SK-N-SH (cell line): ENCODE results near the gene C19orf81. TPM values are rescaled to one million over a fixed set of nuclear protein-coding genes. Genes with fewer than 3 reads are reported as not detected.
"Not testable (repeated sequence)": the region's sequence is repeated elsewhere in the genome, so short reads cannot be mapped to it uniquely, and the experiment has no call there.

Source experiments
- CTCF ChIA-PET: fragments of 300-600, 350-600 bp; formaldehyde crosslinking; extraction: SDS; loops from one replicate; lab custom pipeline; 2021; lab: Yijun Ruan, JAX
- POLR2A ChIA-PET: fragments of 350-600 bp; sonication (Branson Sonifier 250); formaldehyde crosslinking; extraction: SDS; loops from one replicate; lab custom pipeline; 2020; ENCODE audit warnings: antibody characterized with exemption, inconsistent platforms; lab: Yijun Ruan, JAX
- DNase-seq: peaks from one replicate; pipeline ENCODE4 v3.0.0; 2012
- H2AFZ ChIP-seq: fragments of 200-600 bp; sonication (generic); 2 replicates; pipeline ENCODE4 v1.8.1; 2016; ENCODE audit warnings: antibody characterized with exemption, mild to moderate bottlenecking, low read depth
- H3F3A ChIP-seq: fragments of 200-600 bp; sonication (generic); replicated peaks from 2 replicates; pipeline ENCODE3; 2016; ENCODE audit warnings: antibody characterized with exemption, mild to moderate bottlenecking; ENCODE audit not compliant: insufficient read depth
- H3K27ac ChIP-seq, 2 experiments: fragments of 200-500 bp in 1 of 2; fragments of 200-600 bp in 1 of 2; sonication (Bioruptor generic) in 1 of 2; sonication (generic), shearing (Covaris generic) in 1 of 2; 2 replicates each; pipeline versions ENCODE4 v1.5.1 to v1.6.1; 2014 to 2016; ENCODE audit warnings: low read depth in 2 of 2, inconsistent platforms in 1 of 2, low read length in 1 of 2, mild to moderate bottlenecking in 1 of 2, mixed read lengths in 1 of 2
- H3K27me3 ChIP-seq: fragments of 200-600 bp; sonication (generic), shearing (Covaris generic); 2 replicates; pipeline ENCODE4 v1.6.1; 2016; ENCODE audit warnings: mixed run types; ENCODE audit not compliant: insufficient read depth
- H3K36me3 ChIP-seq, 2 experiments: fragments of 200-500 bp in 1 of 2; fragments of 200-600 bp in 1 of 2; sonication (Bioruptor generic) in 1 of 2; sonication (generic) in 1 of 2; replicated peaks in 1 of 2; 2 replicates each; pipeline versions ENCODE3 to v1.5.1; 2014 to 2016; ENCODE audit warnings: low read length in 1 of 2, mild to moderate bottlenecking in 1 of 2; ENCODE audit not compliant: insufficient read depth in 2 of 2, control insufficient read depth in 1 of 2
- H3K4me1 ChIP-seq, 2 experiments: fragments of 200-500 bp in 1 of 2; fragments of 200-600 bp in 1 of 2; sonication (Bioruptor generic) in 1 of 2; sonication (generic), shearing (Covaris generic) in 1 of 2; 2 replicates each; pipeline versions ENCODE4 v1.5.1 to v1.6.1; 2014 to 2016; ENCODE audit warnings: low read depth in 1 of 2, low read length in 1 of 2, mixed run types in 1 of 2; ENCODE audit not compliant: insufficient read depth in 2 of 2, control insufficient read depth in 1 of 2
- H3K4me2 ChIP-seq: fragments of 200-600 bp; sonication (generic), shearing (Covaris generic); 2 replicates; pipeline ENCODE4 v1.6.1; 2017; ENCODE audit warnings: mixed run types
- H3K4me3 ChIP-seq, 2 experiments: fragments of 200-500 bp in 1 of 2; fragments of 200-600 bp in 1 of 2; sonication (Bioruptor generic) in 1 of 2; sonication (generic), shearing (Covaris generic) in 1 of 2; 2 replicates each; pipeline versions ENCODE4 v1.5.1 to v1.8.1; 2014 to 2016; ENCODE audit warnings: low read depth in 2 of 2, inconsistent platforms in 1 of 2, low read length in 1 of 2, mild to moderate bottlenecking in 1 of 2, mixed read lengths in 1 of 2, moderate library complexity in 1 of 2
- H3K79me2 ChIP-seq: fragments of 200-600 bp; sonication (generic); 2 replicates; pipeline ENCODE4 v1.8.1; 2017; ENCODE audit warnings: mild to moderate bottlenecking; ENCODE audit not compliant: insufficient read depth
- H3K9ac ChIP-seq: fragments of 200-600 bp; sonication (generic); 2 replicates; pipeline ENCODE4 v1.6.1; 2017; ENCODE audit warnings: mixed run types
- H3K9me2 ChIP-seq: fragments of 200-600 bp; sonication (generic); 2 replicates; pipeline ENCODE4 v1.6.1; 2017; ENCODE audit warnings: mixed run types
- H3K9me3 ChIP-seq: fragments of 200-600 bp; sonication (generic); 2 replicates; pipeline ENCODE4 v1.6.1; 2017; ENCODE audit warnings: mixed run types, mild to moderate bottlenecking, moderate library complexity
- H4K20me1 ChIP-seq: fragments of 200-600 bp; sonication (generic); 2 replicates; pipeline ENCODE4 v1.6.1; 2017; ENCODE audit warnings: mild to moderate bottlenecking, mixed run types; ENCODE audit not compliant: insufficient read depth
- EP300 ChIP-seq, 2 experiments: IDR thresholded peaks; 2 replicates each; pipeline versions ENCODE4 v1.4.0 to v1.6.1; 2012; ENCODE audit warnings: borderline replicate concordance in 1 of 2, low read depth in 1 of 2, low read length in 1 of 2
- GABPA ChIP-seq: IDR thresholded peaks from 2 replicates; pipeline ENCODE4 v1.4.0; 2012; ENCODE audit warnings: low read depth, mild to moderate bottlenecking
- RXRA ChIP-seq: IDR thresholded peaks from 2 replicates; pipeline ENCODE4 v1.4.0; 2012; ENCODE audit warnings: low read depth, mild to moderate bottlenecking, borderline replicate concordance
- SMC3 ChIP-seq: IDR thresholded peaks from 2 replicates; pipeline ENCODE4 v1.6.1; 2012; ENCODE audit warnings: low read depth, low read length, improper control_type of control experiment
- WGBS: methylation state at CpG from one replicate; pipeline ENCODE4 v1.1.6; 2017; ENCODE audit warnings: low lambda C conversion rate; 5-methylcytosine and 5-hydroxymethylcytosine counted together
- polyA plus RNA-seq, 3 experiments: library from polyadenylated mRNA; depleted of rRNA; stranded (reverse); fragments of >200 nt; gene quantifications; 2 replicates each; pipeline ENCODE4 v1.2.3, GENCODE V29; 2012
- TF ChIP-seq, protein P1 (sequence below): fragments of 200-600 bp; sonication (generic); IDR thresholded peaks from 2 replicates; pipeline ENCODE4 v1.6.1; 2017; ENCODE audit warnings: antibody characterized with exemption, mild to moderate bottlenecking, moderate library complexity
- TF ChIP-seq, protein P2 (sequence below): IDR thresholded peaks from 2 replicates; pipeline ENCODE4 v1.4.0; 2012; ENCODE audit warnings: low read depth, borderline replicate concordance
- TF ChIP-seq, protein P3 (sequence below): fragments of 150-350 bp; IDR thresholded peaks from 2 replicates; pipeline ENCODE4 v1.6.1; 2017; ENCODE audit warnings: antibody characterized with exemption, low read length, low read depth, borderline replicate concordance

C19orf81 gene
- polyA plus RNA-seq, 1 of the 3 experiments (the other 2 are of a cell fraction) = 5.7 TPM

DNA sequence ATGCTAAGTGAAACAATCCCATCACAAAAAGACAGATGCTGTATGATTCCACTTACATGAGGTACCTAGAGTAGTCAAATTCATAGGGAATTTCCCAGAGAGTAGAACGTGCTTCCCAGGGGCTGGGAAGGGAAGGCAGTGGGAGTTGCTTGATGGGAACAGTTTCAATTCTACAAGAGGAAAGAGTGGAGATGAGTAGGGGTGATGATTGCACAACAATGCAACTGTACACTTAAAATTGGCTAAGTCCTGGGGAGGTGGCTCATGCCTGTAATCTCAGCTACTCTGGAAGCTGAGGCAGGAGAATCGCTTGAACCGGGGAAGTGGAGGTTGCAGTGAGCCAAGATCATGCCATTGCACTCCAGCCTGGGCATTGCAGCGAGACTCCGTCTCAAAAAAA is 30.9 kb upstream of the C19orf81 start:
- H2AFZ ChIP-seq, H3K79me2 ChIP-seq, H3F3A ChIP-seq, POLR2A ChIA-PET, CTCF ChIA-PET, H3K4me2 ChIP-seq, H4K20me1 ChIP-seq, H3K4me3 ChIP-seq, H3K4me1 ChIP-seq, H3K27ac ChIP-seq, H3K9ac ChIP-seq, H3K27me3 ChIP-seq, H3K36me3 ChIP-seq, H3K9me3 ChIP-seq, DNase-seq, H3K9me2 ChIP-seq: not testable (repeated sequence)
- WGBS = 55% methylated on average over 4 of the region's 5 CpGs

DNA sequence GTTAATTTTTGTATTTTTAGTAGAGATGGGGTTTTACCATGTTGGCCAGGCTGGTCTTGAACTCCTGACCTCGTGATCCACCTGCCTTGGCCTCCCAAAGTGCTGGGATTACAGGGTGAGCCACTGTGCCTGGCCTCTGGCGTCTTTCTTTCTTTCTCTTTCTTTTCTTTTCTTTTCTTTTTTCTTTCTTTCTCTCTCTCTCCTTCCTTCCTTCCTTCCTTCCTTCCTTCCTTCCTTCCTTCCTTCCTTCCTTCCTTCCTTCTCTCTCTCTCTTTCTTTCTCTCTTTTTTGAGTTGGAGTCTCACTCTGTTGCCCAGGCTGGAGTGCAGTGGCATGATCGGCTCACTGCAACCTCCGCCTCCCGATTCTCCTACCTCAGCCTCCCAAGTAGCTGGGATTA is 30.1 kb upstream of the C19orf81 start:
- H3K9me2 ChIP-seq, H3F3A ChIP-seq, H3K4me1 ChIP-seq, DNase-seq, H3K9me3 ChIP-seq, H3K36me3 ChIP-seq, H3K4me3 ChIP-seq, H3K27ac ChIP-seq, CTCF ChIA-PET, POLR2A ChIA-PET, H3K27me3 ChIP-seq, H4K20me1 ChIP-seq, H3K79me2 ChIP-seq, H3K4me2 ChIP-seq, H2AFZ ChIP-seq, H3K9ac ChIP-seq: not testable (repeated sequence)
- 56% methylated on average over 5 of the region's 5 CpGs for WGBS

DNA sequence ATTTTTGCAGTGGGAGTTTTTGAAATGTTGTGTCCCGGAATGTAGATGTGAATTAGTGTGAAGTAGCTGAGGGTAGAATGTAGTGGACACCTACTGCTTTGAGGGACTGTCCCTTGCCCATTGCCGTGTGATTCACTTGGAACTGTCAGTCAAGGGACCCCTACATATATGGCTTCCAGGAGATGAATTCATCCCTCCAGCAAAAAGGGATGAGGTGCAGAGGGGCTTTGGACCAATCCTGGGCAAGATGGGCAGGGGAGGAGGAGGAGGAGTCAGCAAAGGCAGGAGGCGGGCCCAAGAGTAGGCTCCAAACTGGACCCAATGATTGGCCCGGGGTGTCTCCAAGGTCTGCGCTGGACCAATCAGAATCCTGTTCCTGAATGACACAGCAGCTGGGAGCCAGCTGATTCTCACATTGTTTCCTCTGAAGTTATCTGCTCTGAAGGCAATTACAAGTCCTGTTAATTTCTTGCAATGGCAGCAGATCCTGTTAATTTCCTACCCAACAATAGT is 28.8 kb upstream of the C19orf81 start:
- H2AFZ ChIP-seq, H3K4me1 ChIP-seq, H3K9me3 ChIP-seq, H3K9me2 ChIP-seq, H4K20me1 ChIP-seq, CTCF ChIA-PET, DNase-seq, H3K9ac ChIP-seq, H3K79me2 ChIP-seq, POLR2A ChIA-PET, H3K4me2 ChIP-seq, H3K4me3 ChIP-seq, H3K36me3 ChIP-seq, H3F3A ChIP-seq, H3K27ac ChIP-seq, H3K27me3 ChIP-seq: not testable (repeated sequence)
- 83% methylated on average over 2 of the region's 5 CpGs for WGBS

DNA sequence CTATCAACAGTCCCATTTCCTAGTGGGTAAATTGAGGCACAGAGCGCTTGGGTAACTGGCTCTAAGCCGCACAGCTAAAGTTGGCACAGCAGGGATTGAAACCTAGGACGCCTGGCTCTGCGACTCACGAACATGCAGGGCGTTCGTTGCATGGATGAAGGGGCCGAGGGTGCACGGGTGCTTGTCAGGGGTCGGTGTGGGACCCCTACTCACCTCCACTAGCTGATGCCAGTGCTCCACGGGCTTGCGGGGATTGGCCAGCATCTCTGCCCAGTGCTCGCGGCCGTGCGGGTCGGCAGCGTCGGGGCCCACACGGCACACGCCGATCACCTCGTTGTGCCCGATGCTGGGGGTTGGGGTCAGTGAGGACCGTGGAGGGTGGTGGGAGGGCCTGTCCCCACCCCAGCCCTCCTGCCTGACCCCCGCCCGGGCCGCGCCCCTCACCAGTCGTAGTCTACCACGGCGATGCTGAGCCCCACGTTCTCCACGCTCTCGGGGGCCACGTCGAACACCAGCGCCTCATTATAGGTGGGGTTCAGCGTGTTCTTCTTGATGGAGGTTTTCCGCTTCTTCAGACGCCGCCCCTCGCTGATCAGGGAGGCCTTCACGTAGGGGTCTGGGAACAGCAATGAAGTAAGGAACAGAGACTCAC is 24.2 kb upstream of the C19orf81 start:
- POLR2A ChIA-PET = no interaction called here
- Histone ChIP-seq H2AFZ (no peak overlapping the region), H3K4me2 (no peak overlapping the region), H3K36me3 (no peaks in the 10 kb centered on the region), H3K27ac (no peak overlapping the region), H3K79me2 (no peaks in the 10 kb centered on the region), H3K4me3 (no peak overlapping the region), H3K9me3 (no peaks in the 10 kb centered on the region), H3K9ac (no peak overlapping the region), H3K9me2 (no peaks in the 10 kb centered on the region), H3K4me1 (no peaks in the 10 kb centered on the region), H3K27me3 (no peaks in the 10 kb centered on the region; the same call in 1 of the 2 replicates), H3F3A (no peaks in the 10 kb centered on the region), H4K20me1 (no peaks in the 10 kb centered on the region)
- CTCF ChIA-PET = interaction anchor here (1.0 kb wide), 1 partner anchor 268 kb away, joined by 3 read pairs; no protein-coding TSS in a partner anchor
- no peak for DNase-seq
- 82% methylated on average over 34 of the region's 44 CpGs for WGBS
- TF ChIP-seq EP300 (IDR thresholded peaks at IDR 0.05; ENCODE audit: borderline replicate concordance in 1 of 2, low read depth in 1 of 2, low read length in 1 of 2) (no peak), GABPA (no peak), RXRA (no peak), SMC3 (no peak)
- TF ChIP-seq, protein P1, sequence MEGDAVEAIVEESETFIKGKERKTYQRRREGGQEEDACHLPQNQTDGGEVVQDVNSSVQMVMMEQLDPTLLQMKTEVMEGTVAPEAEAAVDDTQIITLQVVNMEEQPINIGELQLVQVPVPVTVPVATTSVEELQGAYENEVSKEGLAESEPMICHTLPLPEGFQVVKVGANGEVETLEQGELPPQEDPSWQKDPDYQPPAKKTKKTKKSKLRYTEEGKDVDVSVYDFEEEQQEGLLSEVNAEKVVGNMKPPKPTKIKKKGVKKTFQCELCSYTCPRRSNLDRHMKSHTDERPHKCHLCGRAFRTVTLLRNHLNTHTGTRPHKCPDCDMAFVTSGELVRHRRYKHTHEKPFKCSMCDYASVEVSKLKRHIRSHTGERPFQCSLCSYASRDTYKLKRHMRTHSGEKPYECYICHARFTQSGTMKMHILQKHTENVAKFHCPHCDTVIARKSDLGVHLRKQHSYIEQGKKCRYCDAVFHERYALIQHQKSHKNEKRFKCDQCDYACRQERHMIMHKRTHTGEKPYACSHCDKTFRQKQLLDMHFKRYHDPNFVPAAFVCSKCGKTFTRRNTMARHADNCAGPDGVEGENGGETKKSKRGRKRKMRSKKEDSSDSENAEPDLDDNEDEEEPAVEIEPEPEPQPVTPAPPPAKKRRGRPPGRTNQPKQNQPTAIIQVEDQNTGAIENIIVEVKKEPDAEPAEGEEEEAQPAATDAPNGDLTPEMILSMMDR = no peak
- TF ChIP-seq, protein P2, sequence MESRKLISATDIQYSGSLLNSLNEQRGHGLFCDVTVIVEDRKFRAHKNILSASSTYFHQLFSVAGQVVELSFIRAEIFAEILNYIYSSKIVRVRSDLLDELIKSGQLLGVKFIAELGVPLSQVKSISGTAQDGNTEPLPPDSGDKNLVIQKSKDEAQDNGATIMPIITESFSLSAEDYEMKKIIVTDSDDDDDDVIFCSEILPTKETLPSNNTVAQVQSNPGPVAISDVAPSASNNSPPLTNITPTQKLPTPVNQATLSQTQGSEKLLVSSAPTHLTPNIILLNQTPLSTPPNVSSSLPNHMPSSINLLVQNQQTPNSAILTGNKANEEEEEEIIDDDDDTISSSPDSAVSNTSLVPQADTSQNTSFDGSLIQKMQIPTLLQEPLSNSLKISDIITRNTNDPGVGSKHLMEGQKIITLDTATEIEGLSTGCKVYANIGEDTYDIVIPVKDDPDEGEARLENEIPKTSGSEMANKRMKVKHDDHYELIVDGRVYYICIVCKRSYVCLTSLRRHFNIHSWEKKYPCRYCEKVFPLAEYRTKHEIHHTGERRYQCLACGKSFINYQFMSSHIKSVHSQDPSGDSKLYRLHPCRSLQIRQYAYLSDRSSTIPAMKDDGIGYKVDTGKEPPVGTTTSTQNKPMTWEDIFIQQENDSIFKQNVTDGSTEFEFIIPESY = no peak
- TF ChIP-seq, protein P3, sequence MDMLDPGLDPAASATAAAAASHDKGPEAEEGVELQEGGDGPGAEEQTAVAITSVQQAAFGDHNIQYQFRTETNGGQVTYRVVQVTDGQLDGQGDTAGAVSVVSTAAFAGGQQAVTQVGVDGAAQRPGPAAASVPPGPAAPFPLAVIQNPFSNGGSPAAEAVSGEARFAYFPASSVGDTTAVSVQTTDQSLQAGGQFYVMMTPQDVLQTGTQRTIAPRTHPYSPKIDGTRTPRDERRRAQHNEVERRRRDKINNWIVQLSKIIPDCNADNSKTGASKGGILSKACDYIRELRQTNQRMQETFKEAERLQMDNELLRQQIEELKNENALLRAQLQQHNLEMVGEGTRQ = no peak
